ENCODE data around the gene CLEC2B.
"Not testable (repeated sequence)": the region's sequence is repeated elsewhere in the genome, so short reads cannot be mapped to it uniquely, and the experiment has no call there.

CLEC2B gene

DNA sequence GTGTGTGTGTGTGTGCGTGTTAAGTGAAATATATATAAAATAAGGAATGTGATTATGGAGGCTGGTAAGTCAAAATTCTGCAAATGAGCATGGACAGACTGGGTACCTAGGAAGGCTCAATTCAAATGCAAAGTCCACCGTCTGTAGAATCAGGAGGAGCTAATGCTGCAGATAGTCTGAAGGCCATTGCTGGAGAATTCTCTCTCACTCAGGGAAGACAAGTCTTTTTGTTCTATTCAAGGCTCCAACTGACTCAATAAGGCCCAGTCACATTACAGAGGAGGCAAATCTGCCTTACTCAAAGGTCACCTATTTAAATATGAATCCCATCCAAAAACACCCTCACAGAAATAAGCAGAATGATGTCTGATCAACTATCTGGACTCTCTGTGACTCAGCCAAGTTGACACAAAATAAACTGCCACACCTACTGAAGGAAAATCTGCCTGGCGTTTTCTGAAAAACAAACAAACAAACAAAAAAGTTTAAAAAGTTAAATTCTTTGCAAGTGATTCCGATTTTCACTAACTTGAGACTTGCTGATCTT is 11.5 kb upstream of the CLEC2B start:
- Histone ChIP-seq H3K9ac (ENCODE audit: low read depth, low read length) (no peak overlapping the region), H3K27me3 (ENCODE audit: insufficient read depth, low read length, poor library complexity) (no peaks in the 10 kb centered on the region), H3K4me2 (ENCODE audit: insufficient read depth, low read length) (no peak overlapping the region), H4K20me1 (ENCODE audit: insufficient read depth, low read length) (no peaks in the 10 kb centered on the region), H3K36me3 (ENCODE audit: insufficient read depth, low read length) (no peaks in the 10 kb centered on the region), H3K9me3 (ENCODE audit: insufficient read depth, low read length, severe bottlenecking) (no peaks in the 10 kb centered on the region), H3K79me2 (ENCODE audit: insufficient read depth, low read length) (no peaks in the 10 kb centered on the region), H3K27ac (ENCODE audit: low read length) (no peak overlapping the region), H2AFZ (ENCODE audit: low read depth, low read length) (no peak overlapping the region), H3K4me3 (ENCODE audit: low read depth in 1 of 2, low read length in 2 of 2) (no peak overlapping the region), H3K4me1 (ENCODE audit: insufficient read depth, low read length) (peaks cover 14% of the 10 kb centered on the region)
- DNase-seq, result no peak
- ATAC-seq (ENCODE audit: insufficient read depth, low read depth), result no peak
- TF ChIP-seq, protein P1, sequence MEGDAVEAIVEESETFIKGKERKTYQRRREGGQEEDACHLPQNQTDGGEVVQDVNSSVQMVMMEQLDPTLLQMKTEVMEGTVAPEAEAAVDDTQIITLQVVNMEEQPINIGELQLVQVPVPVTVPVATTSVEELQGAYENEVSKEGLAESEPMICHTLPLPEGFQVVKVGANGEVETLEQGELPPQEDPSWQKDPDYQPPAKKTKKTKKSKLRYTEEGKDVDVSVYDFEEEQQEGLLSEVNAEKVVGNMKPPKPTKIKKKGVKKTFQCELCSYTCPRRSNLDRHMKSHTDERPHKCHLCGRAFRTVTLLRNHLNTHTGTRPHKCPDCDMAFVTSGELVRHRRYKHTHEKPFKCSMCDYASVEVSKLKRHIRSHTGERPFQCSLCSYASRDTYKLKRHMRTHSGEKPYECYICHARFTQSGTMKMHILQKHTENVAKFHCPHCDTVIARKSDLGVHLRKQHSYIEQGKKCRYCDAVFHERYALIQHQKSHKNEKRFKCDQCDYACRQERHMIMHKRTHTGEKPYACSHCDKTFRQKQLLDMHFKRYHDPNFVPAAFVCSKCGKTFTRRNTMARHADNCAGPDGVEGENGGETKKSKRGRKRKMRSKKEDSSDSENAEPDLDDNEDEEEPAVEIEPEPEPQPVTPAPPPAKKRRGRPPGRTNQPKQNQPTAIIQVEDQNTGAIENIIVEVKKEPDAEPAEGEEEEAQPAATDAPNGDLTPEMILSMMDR (IDR thresholded peaks at IDR 0.05; ENCODE audit: borderline replicate concordance, extremely low read depth, low read length, poor library complexity, severe bottlenecking), result no peak
- no peak for TF ChIP-seq EZH2 (IDR thresholded peaks at IDR 0.05; ENCODE audit: borderline replicate concordance, low read depth, low read length, severe bottlenecking)

GRCh38 chr12:9876120-9876519 is 7.0 kb upstream of the CLEC2B start:
- not testable (repeated sequence) for DNase-seq; H4K20me1 ChIP-seq (ENCODE audit: insufficient read depth, low read length); H3K27me3 ChIP-seq (ENCODE audit: insufficient read depth, low read length, poor library complexity); H3K9me3 ChIP-seq (ENCODE audit: insufficient read depth, low read length, severe bottlenecking); ATAC-seq (ENCODE audit: insufficient read depth, low read depth); H2AFZ ChIP-seq (ENCODE audit: low read depth, low read length); H3K27ac ChIP-seq (ENCODE audit: low read length); H3K4me3 ChIP-seq (ENCODE audit: low read depth in 1 of 2, low read length in 2 of 2); H3K9ac ChIP-seq (ENCODE audit: low read depth, low read length); H3K36me3 ChIP-seq (ENCODE audit: insufficient read depth, low read length); H3K79me2 ChIP-seq (ENCODE audit: insufficient read depth, low read length); H3K4me2 ChIP-seq (ENCODE audit: insufficient read depth, low read length)
- H3K4me1 ChIP-seq (ENCODE audit: insufficient read depth, low read length), result peaks cover 17% of the 10 kb centered on the region

- no peaks in the 10 kb centered on the region for H3K27me3 ChIP-seq (ENCODE audit: insufficient read depth, low read length, poor library complexity)
- no peak for TF ChIP-seq EZH2 (IDR thresholded peaks at IDR 0.05; ENCODE audit: borderline replicate concordance, low read depth, low read length, severe bottlenecking)
- TF ChIP-seq, protein P1 (IDR thresholded peaks at IDR 0.05; ENCODE audit: borderline replicate concordance, extremely low read depth, low read length, poor library complexity, severe bottlenecking), result no peak
- DNase-seq (no peak), ATAC-seq (ENCODE audit: insufficient read depth, low read depth) (no peak)
- no peak overlapping the region for H3K4me2 ChIP-seq (ENCODE audit: insufficient read depth, low read length)
- no peaks in the 10 kb centered on the region for H3K9me3 ChIP-seq (ENCODE audit: insufficient read depth, low read length, severe bottlenecking)
- H3K36me3 ChIP-seq (ENCODE audit: insufficient read depth, low read length), result no peaks in the 10 kb centered on the region
- no peak overlapping the region for H3K4me3 ChIP-seq (ENCODE audit: low read depth in 1 of 2, low read length in 2 of 2)
- peaks cover 16% of the 10 kb centered on the region for H3K4me1 ChIP-seq (ENCODE audit: insufficient read depth, low read length)
- H3K9ac ChIP-seq (ENCODE audit: low read depth, low read length), result no peak overlapping the region
- H4K20me1 ChIP-seq (ENCODE audit: insufficient read depth, low read length), result no peaks in the 10 kb centered on the region
- H2AFZ ChIP-seq (ENCODE audit: low read depth, low read length), result no peak overlapping the region
- H3K79me2 ChIP-seq (ENCODE audit: insufficient read depth, low read length), result peaks cover 19% of the 10 kb centered on the region
- no peak overlapping the region for H3K27ac ChIP-seq (ENCODE audit: low read length)
These were observed 3.6 kb upstream of the CLEC2B start for GRCh38 chr12:9872742-9873141.

GRCh38 chr12:9872162-9872561 is 3.0 kb upstream of the CLEC2B start:
- Histone ChIP-seq H3K4me1 (ENCODE audit: insufficient read depth, low read length) (peaks cover 16% of the 10 kb centered on the region), H2AFZ (ENCODE audit: low read depth, low read length) (no peak overlapping the region), H3K79me2 (ENCODE audit: insufficient read depth, low read length) (peaks cover 25% of the 10 kb centered on the region), H4K20me1 (ENCODE audit: insufficient read depth, low read length) (no peaks in the 10 kb centered on the region), H3K4me2 (ENCODE audit: insufficient read depth, low read length) (no peak overlapping the region), H3K36me3 (ENCODE audit: insufficient read depth, low read length) (no peaks in the 10 kb centered on the region), H3K9ac (ENCODE audit: low read depth, low read length) (no peak overlapping the region), H3K27me3 (ENCODE audit: insufficient read depth, low read length, poor library complexity) (no peaks in the 10 kb centered on the region), H3K9me3 (ENCODE audit: insufficient read depth, low read length, severe bottlenecking) (no peaks in the 10 kb centered on the region), H3K27ac (ENCODE audit: low read length) (no peak overlapping the region), H3K4me3 (ENCODE audit: low read depth in 1 of 2, low read length in 2 of 2) (no peak overlapping the region)
- no peak for DNase-seq
- no peak for ATAC-seq (ENCODE audit: insufficient read depth, low read depth)
- TF ChIP-seq EZH2 (IDR thresholded peaks at IDR 0.05; ENCODE audit: borderline replicate concordance, low read depth, low read length, severe bottlenecking), result no peak
- TF ChIP-seq, protein P1 (IDR thresholded peaks at IDR 0.05; ENCODE audit: borderline replicate concordance, extremely low read depth, low read length, poor library complexity, severe bottlenecking), result no peak
